GM21515 (cell line): ENCODE data around the gene TADA2A.

Experiments used
- ATAC-seq: cut with Tn5 transposase; IDR thresholded peaks from one replicate; pipeline ENCODE4 v1.9.1; 2021; ENCODE audit not compliant: unreplicated experiment

TADA2A gene

GRCh38 chr17:37458805-37459204 is 52.1 kb downstream of the TADA2A start:
- no peak for ATAC-seq

DNA sequence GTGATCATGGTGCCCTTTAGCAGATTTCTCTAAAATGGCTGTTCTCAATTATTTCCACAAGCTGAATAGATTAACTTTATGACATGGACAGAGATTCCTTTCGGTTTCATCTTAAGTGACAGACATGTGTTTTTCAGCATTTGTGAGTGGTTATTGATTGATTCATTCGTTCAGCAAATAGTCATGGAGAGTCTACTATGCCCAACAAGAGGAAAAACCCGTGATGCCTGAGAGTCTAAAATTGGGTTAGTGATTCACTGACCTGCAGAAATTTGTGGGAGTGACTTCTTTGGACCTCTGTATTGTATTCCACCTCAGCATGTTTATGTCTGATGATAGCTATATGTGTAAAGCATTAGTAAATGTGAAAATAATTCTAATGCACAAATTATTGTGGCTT is 55.0 kb downstream of the TADA2A start:
- ATAC-seq = no peak

- no peak for ATAC-seq
Observed at GRCh38 chr17:37462492-37462891, 55.8 kb downstream of the TADA2A start.

- no peak for ATAC-seq
Observed at GRCh38 chr17:37463039-37463438, 56.4 kb downstream of the TADA2A start.

- ATAC-seq = no peak
Observed at GRCh38 chr17:37465069-37465616, 58.5 kb downstream of the TADA2A start.

DNA sequence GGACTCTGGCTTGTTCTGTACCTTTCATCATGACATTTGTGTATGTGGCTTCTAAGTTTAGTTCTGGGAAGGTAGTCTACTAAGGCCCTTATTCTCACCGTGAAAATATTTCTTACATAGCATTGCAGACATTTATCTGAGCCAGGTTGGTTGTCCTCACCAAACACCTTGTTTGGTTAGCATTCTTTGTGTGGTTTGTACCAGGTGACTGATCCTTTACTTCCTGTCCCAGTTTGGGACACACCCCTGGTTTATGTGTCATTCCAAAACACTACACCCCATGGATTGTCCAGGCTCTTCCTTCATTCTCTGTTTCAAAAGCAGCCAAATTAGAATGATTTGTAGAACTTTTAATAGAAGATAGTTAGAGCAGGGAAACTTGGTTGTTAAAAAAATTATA is 59.8 kb downstream of the TADA2A start:
- no peak for ATAC-seq

GRCh38 chr17:37470181-37470580 is 63.5 kb downstream of the TADA2A start:
- no peak for ATAC-seq

DNA sequence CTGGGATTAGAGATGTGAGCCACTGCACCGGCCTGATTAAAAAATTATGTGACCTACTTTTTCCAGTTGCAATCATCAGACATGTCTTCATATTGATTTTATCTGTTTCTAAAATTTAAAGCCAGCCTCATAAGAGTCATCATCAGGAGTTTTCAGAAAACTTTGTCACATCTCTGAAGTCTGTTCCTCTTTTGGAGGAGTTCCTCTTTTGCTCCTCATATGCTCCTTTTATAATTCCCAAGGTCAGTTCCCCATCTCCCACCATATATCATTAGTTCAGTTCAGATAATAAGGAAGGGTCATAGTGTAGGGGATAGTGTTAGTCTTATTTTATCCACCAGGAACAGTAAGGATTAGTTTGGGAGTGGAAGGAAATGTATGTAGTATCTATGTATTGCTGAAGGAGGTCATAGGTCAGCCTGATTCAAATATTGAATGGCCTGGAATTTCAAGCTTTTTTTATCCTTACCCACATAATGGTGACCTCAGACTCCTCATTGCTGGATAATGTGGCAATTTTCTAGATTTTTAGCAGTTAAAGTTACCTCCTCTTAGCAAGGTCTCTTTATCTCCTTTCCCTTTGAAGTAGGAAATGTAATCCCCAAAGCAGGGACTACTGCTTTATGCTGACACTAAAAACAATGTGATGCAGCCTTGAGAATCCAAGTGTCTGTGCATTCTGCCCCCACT is 69.2 kb downstream of the TADA2A start:
- ATAC-seq = no peak

GRCh38 chr17:37476431-37477120 is 69.9 kb downstream of the TADA2A start:
- ATAC-seq = no peak

- no peak for ATAC-seq
Observed at GRCh38 chr17:37478187-37478586, 71.5 kb downstream of the TADA2A start.

DNA sequence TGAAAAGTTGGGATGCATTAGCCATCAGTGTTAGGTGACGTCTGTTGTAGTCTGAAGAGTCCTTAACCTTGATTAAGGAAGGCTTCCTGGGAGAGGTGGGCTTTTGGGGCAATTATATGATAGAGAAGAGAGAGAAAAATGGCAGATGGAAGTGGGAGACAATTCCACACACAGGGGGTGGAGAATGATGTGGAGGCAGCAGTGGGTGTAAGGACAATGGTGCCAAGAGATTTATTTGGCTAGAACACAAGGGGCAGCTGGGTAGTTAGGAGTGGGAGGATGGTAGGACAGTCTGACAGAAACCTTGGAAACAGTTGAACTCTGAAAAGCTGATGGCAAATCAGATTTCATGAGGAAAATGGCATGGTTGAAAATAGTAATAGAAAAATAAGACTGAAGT is 72.3 kb downstream of the TADA2A start:
- ATAC-seq = no peak

- no peak for ATAC-seq
Observed at GRCh38 chr17:37480427-37480826, 73.7 kb downstream of the TADA2A start.

GRCh38 chr17:37481001-37481665 is 74.4 kb downstream of the TADA2A start:
- no peak for ATAC-seq

- ATAC-seq = no peak
Observed at GRCh38 chr17:37483311-37484039, 76.8 kb downstream of the TADA2A start.

DNA sequence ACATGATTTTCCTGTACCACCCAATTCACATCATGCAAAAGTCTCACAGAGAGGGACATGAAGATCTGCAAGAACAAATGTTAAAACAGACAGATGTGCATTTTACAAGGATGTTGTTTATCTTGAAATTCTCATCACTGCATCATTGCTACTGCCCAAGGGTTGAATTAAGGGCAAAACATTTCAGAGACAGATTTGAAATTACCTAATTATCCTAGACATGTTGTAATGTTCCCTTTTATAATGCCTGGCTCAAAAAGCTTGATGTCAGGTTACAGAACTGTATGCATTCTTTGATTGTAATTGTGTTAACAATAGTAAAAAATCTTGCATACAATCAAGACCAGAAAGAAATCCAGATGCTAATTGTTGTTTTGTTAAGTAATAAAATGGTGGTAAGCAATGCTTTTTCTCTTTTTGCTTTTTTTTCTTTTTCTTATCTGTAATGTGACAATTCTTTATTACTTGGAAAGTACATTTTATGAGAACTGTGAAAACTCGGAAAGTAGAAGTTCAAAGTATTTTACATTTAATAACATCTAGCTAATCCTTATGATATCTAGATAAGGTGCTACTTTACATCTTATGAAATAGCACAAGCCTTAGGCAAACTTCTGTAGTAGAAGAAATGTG is 79.4 kb downstream of the TADA2A start:
- no peak for ATAC-seq

- no peak for ATAC-seq
Observed at GRCh38 chr17:37488009-37488604, 81.4 kb downstream of the TADA2A start.

- ATAC-seq = no peak
Observed at GRCh38 chr17:37488607-37489196, 82.0 kb downstream of the TADA2A start.

- ATAC-seq = peak; percentile 56
Observed at GRCh38 chr17:37489197-37490001, 82.7 kb downstream of the TADA2A start, which contains the start of gene DUSP14. Gene DUSP14, plus strand, starts transcription at chr17:37489891. Its CDS starts 22,382 bp downstream, at chr17:37512273.

GRCh38 chr17:37490022-37490587 is 83.4 kb downstream of the TADA2A start:
- peak; percentile 45 for ATAC-seq
